Activated CD8-positive, alpha-beta memory T cell treated with anti-CD3 and anti-CD28 coated beads for 48 hours (primary cell): Measurements from ENCODE around the gene CDH2.

Experiments used
- DNase-seq, 3 experiments: peaks; one replicate each; pipeline ENCODE4 v3.0.0-alpha.2; 2020; ENCODE audit warnings: low read depth in 2 of 3, low spot score in 2 of 3

CDH2 gene

GRCh38 chr18:28002841-28003240 is 174.1 kb downstream of the CDH2 start:
- no peak for DNase-seq

- DNase-seq = no peak
Observed at GRCh38 chr18:27996801-27997272, 180.1 kb downstream of the CDH2 start.

GRCh38 chr18:27995770-27996502 is 181.0 kb downstream of the CDH2 start:
- DNase-seq = no peak

GRCh38 chr18:27994571-27994970 is 182.4 kb downstream of the CDH2 start:
- DNase-seq = no peak

- DNase-seq = no peak
Observed at GRCh38 chr18:27991391-27991790, 185.5 kb downstream of the CDH2 start.

- no peak for DNase-seq
Observed at GRCh38 chr18:27985832-27986231, 191.1 kb downstream of the CDH2 start.

GRCh38 chr18:27983780-27984179 is 193.2 kb downstream of the CDH2 start:
- DNase-seq = no peak

GRCh38 chr18:27976806-27977408 is 200.0 kb downstream of the CDH2 start:
- no peak for DNase-seq

GRCh38 chr18:27970321-27970720 is 206.6 kb downstream of the CDH2 start:
- DNase-seq = no peak

- DNase-seq = no peak
Observed at GRCh38 chr18:27969206-27969605, 207.7 kb downstream of the CDH2 start.

- DNase-seq = no peak
Observed at GRCh38 chr18:27967913-27968824, 208.8 kb downstream of the CDH2 start.

GRCh38 chr18:27966881-27967280 is 210.0 kb downstream of the CDH2 start:
- no peak for DNase-seq

GRCh38 chr18:27964811-27965210 is 212.1 kb downstream of the CDH2 start:
- no peak for DNase-seq

- DNase-seq = no peak
Observed at GRCh38 chr18:27959101-27959500, 217.8 kb downstream of the CDH2 start.

- DNase-seq = no peak
Observed at GRCh38 chr18:27956001-27956640, 220.8 kb downstream of the CDH2 start.

GRCh38 chr18:27954226-27954625 is 222.7 kb downstream of the CDH2 start:
- no peak for DNase-seq

GRCh38 chr18:27952741-27953140 is 224.2 kb downstream of the CDH2 start:
- DNase-seq = no peak

- no peak for DNase-seq
Observed at GRCh38 chr18:27950648-27951228, 226.2 kb downstream of the CDH2 start.

GRCh38 chr18:27948986-27949385 is 227.9 kb downstream of the CDH2 start:
- no peak for DNase-seq

- DNase-seq = no peak
Observed at GRCh38 chr18:27942706-27943105, 234.2 kb downstream of the CDH2 start.

- no peak for DNase-seq
Observed at GRCh38 chr18:27931535-27931934, 245.4 kb downstream of the CDH2 start.
